ENCODE results near the gene FOXP3.
A peak's percentile ranks its signal among the peaks of the same experiment; 100 is the strongest.

The FOXP3 gene

GRCh38 chrX:49247916-49248811 is 16.3 kb downstream of the FOXP3 start:
- DNase-seq, result no peak

GRCh38 chrX:49247346-49247745 is 17.2 kb downstream of the FOXP3 start:
- no peak for DNase-seq

- DNase-seq, result no peak
These were observed 18.0 kb downstream of the FOXP3 start for GRCh38 chrX:49246541-49246940.

GRCh38 chrX:49244207-49244606 is 20.3 kb downstream of the FOXP3 start:
- no peak for DNase-seq

- no peak for DNase-seq
These were observed 21.3 kb downstream of the FOXP3 start for GRCh38 chrX:49243166-49243565.

- no peak for DNase-seq
These were observed 21.9 kb downstream of the FOXP3 start for GRCh38 chrX:49242545-49243066.

- DNase-seq, result no peak
These were observed 25.8 kb downstream of the FOXP3 start for GRCh38 chrX:49238735-49239134.

GRCh38 chrX:49237060-49237459 is 27.4 kb downstream of the FOXP3 start:
- no peak for DNase-seq

- DNase-seq, result no peak
These were observed 30.5 kb downstream of the FOXP3 start for GRCh38 chrX:49233887-49234555.

- no peak for DNase-seq
These were observed 31.3 kb downstream of the FOXP3 start, which contains the start of gene CACNA1F for GRCh38 chrX:49233176-49233575. CACNA1F (minus strand) TSS chrX:49233340; CDS start chrX:49233309, 31 bp downstream.

GRCh38 chrX:49232525-49232924 is 32.0 kb downstream of the FOXP3 start:
- DNase-seq, result no peak

GRCh38 chrX:49231333-49232000 is 33.0 kb downstream of the FOXP3 start:
- DNase-seq, result no peak

- DNase-seq, result peak; percentile 20
These were observed 33.8 kb downstream of the FOXP3 start for GRCh38 chrX:49230500-49231232.

- no peak for DNase-seq
These were observed 36.3 kb downstream of the FOXP3 start for GRCh38 chrX:49228185-49228584.

GRCh38 chrX:49227726-49228125 is 36.8 kb downstream of the FOXP3 start:
- no peak for DNase-seq

GRCh38 chrX:49226946-49227345 is 37.6 kb downstream of the FOXP3 start:
- DNase-seq, result no peak

GRCh38 chrX:49225858-49226257 is 38.7 kb downstream of the FOXP3 start:
- no peak for DNase-seq

- no peak for DNase-seq
These were observed 42.6 kb downstream of the FOXP3 start for GRCh38 chrX:49221868-49222267.

- DNase-seq, result no peak
These were observed 44.4 kb downstream of the FOXP3 start for GRCh38 chrX:49220100-49220499.

GRCh38 chrX:49214996-49215526 is 49.4 kb downstream of the FOXP3 start:
- no peak for DNase-seq

GRCh38 chrX:49214416-49214815 is 50.1 kb downstream of the FOXP3 start:
- DNase-seq, result no peak

GRCh38 chrX:49212861-49213260 is 51.6 kb downstream of the FOXP3 start:
- no peak for DNase-seq
